SH-SY5Y (cell line): ENCODE measurements around the gene FAM227A.

Experiments
- GATA2 ChIP-seq: IDR thresholded peaks from 2 replicates; pipeline ENCODE4 v1.6.1; 2011; ENCODE audit warnings: mild to moderate bottlenecking, low read depth, low read length
- GATA3 ChIP-seq: IDR thresholded peaks from 2 replicates; pipeline ENCODE4 v1.6.1; 2011; ENCODE audit warnings: low read depth, mild to moderate bottlenecking, low read length, moderate library complexity

FAM227A gene

DNA sequence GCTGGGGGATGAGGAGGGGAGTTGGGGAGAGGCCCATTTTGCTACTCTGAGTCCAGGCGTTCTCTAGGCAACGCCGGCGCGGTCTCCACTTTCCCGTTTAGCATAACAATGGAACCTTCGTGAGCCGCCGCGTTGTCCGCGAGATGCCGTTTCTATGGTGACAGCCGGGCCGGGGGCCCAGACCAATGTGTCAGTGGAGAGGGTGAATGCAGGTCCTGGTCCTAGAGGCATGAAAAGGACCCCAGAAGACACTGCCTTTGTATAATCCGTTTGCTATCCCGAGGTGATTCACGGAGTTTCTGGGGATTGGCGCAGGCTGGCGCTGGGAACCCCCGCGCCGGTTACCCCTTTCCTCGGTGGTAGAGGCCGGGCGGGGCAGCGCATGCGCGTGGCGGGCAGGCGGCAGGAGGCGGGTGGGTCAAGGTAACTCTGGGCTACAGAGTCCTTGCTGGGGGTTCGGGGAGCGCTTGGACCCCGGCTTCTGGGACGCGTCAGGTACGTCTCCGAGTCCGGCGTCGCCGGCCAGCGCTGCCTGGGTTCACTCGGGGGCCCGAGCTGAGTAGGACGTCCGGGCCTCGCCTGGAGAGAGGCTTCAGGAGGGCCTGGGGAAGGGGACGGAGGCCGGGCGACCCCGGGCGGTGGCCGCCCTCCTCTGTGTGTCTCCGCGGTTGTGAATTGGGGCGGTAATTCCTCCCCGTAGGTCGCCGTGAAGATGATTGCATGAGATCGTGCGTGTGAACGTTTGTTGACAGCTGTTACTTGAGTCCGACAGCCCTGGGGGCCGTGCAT lies at the start of gene FAM227A, which contains the start of gene CBY1:
Gene FAM227A (minus strand): TSS at position 137 of the 789 bp plus-strand sequence. CDS start 6,224 bp downstream, outside the sequence.
Gene CBY1 (plus strand): TSS at position 383 of the 789 bp plus-strand sequence. CDS start 11,417 bp downstream, outside the sequence.
- TF ChIP-seq GATA2 (no peak), GATA3 (no peak)

DNA sequence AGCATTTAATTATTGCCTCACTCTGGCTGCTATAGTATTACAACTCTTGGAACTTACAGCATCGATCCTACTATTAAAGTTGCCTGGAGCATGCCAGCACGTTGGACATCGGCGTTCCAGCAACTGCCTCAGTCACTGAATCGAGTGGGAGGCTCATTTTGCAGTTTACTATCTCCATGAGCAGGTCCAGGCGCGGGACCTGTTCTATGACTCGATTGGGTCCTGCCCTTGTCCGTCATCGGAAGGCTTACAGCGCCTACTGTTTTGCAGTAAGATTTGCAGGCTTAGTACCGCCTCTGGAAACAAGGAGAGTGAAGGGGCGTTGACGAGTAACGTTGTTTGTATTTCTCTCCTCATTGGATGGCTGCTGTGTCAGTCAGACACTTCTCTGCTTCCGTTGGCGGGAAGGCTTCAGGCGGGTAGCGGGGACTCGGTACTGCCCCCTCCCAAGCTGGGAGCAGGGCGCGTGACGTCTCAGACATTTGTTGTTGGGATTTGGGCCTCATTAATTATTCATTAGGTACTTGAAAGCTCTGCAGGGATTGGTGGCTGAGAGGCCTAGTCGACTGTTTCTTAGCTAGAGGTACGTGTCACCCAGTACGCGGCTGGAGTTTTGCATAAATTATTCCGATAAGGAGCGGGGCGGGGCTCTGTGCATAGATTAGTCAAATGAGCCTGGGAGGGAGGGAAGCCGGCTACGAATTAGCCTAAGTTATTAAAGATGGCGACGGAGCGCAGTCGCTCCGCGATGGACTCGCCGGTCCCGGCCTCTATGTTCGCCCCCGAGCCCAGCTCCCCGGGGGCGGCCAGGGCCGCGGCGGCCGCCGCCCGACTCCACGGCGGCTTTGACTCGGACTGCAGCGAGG lies 49.3 kb upstream of the FAM227A start, which contains the start of gene GTPBP1:
Gene GTPBP1 (plus strand): TSS at position 710 of the 866 bp plus-strand sequence. CDS start 12 bp downstream, at position 722.
- no peak for TF ChIP-seq GATA3
- TF ChIP-seq GATA2, result no peak

DNA sequence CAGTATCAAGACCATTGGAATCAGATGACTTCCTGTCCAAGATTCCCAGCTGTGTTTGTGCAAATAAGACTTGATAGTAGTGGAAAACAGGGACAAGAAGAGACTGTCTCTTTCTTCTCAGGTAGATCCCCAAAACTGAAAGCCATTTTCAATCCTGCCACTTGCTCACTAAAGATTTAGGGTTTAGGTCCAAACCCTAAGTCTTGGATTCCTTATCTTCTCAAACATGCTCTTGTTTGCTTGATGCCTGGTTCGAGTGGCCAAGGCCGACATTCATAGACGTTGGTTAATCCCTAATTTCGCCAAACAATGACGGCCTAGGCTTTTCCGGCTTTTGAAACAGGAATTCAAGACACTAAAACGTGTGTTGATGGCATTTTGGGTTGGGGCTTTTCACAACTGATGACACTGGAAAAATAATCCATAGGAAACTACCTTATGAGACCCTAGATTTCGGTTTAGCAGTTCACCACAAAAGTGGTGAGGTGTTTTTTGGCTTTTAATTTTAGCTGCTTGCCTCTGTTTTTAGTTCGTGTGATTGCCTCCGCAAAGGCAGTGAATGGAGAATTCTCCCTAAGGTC lies 48.6 kb upstream of the FAM227A start:
- no peak for TF ChIP-seq GATA3
- no peak for TF ChIP-seq GATA2

DNA sequence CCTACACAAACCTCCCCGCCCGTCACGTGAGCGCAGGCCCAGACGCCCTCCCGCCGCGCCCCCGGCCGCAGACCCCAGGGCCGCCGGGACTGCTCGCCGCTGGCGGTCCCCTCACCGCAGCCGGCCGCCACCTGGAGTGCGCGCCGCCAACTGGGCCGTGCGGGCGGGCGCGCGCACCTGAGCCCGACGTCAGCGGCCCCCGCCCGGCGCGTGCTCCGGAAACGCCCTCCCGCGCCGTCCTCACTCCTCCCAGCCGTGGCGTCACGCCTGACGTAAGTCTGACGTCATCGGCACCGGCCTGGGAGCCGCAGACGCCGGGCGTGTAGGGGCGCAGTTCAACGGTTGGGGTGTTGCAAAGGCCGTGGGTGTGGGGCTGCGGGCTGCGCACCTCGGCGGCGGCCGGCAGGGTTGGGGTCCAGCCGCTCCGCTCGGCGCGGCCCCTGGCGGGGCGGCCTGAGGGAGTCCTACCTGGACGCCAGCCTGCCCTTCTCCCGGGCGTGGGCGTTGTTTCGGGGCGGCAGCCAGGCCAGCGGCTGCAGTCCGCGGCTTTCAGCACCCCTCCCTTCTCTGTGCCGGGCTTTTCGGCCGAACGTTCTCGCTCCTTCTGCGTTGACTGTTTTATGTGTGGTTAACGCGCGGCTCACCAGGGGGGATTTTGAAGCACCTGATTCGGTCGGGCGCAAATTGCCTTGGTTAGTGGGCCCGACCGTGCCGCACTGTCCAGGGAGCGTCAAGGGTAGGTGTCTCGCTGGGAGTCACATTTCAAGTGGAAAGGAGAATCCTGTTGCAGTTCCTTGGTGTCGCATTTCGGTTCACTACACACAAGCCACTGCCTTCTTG lies 44.8 kb upstream of the FAM227A start, which contains the start of gene JOSD1:
Gene JOSD1 (minus strand): TSS at position 155 of the 840 bp plus-strand sequence. CDS start 956 bp downstream, outside the sequence.
- TF ChIP-seq GATA2 (no peak), GATA3 (no peak)

DNA sequence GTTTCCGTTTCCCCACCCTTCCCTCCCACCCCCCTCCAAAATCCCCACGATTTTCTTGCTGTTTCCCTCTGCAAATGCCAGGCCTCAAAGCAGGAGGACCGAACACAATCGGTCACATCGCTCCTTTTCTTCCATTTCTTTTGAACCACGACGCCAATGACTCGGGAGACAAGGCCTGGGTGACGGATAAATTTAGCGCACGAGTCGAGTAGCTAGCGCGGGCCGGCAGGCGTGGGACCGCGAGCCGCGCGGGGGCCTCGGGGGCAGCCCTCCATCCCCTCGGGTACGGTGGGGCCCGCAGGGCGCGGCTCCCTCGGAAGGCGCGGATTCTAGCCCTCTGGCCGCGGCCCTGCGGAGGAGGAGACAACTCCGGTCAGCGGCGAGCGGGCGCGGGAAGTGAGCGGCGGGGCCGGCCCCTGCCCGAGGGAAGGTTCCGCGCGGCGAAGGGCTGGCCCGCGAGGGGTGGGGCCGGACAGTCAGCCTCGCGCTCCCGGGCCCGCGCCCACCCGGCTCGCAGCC lies 44.1 kb upstream of the FAM227A start:
- TF ChIP-seq GATA3, result no peak
- no peak for TF ChIP-seq GATA2

DNA sequence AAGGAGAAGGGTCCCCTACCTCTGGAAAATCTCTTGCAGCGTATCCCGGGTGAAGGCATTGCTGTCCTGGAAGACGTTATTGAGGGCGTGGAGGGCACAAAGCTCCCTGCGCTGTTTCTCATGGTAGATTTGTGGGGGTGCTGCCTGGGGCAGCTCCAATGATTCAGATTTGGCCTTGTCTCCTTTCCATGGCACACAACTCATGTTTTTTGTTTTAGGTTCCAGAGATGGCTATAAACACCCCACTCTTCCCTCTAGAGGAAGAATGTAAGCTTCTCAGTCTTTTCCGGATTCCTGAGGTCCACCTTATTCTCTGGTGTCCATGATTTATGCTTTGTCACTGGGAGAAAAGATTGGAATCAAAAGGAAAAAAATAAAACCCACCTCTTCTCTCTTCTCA lies 43.6 kb upstream of the FAM227A start:
- no peak for TF ChIP-seq GATA2
- TF ChIP-seq GATA3, result no peak

DNA sequence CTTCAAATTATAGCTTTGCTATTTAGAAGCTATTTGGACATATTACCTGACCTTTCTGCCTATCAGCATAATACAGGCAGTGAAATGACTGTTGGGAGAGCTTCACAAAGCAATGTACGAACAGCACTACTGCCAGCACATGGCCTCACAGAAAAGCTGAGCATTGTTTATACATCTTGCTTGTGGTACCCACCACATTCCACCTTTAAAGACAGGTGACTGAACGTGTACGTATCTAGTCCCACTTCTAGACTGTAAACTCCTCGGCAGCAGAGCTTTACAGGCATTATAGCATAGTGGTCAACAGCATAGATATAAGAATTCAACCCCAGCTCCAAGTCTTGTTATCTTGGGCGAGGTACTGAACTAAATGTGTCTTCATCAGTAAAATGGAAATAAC lies 43.0 kb upstream of the FAM227A start:
- TF ChIP-seq GATA3 (no peak), GATA2 (no peak)

DNA sequence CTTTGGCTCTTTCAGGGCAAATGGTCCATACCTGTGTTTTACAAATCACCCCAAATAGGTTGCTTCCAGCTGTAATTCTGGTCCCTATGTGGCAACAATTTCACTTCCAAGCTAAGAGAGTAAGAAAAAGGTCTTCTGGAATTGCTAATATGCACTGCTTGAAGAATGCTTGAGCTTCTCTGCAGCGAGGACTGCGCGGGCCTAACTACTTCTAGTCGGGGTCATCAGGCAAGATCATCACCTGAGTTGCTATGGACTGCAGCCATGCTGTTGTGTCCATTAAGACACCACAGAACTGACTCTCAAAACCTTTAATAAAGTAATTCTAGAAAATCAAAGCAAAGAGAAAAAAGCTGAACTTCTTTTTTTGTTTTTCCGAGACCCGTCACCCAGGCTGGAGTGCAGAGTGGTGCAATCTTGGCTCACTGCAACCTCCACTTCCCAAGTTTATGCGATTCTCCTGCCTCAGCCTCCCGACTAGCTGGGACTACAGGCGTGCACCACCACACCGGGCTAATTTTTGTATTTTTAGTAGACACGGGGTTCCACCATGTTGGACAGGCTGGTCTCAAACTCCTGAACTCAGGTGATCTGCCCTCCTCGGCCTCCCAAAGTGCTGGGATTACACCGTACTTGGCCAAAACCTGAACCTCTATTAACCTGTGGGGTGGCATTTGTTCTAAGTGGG lies 42.4 kb upstream of the FAM227A start:
- TF ChIP-seq GATA2, result no peak
- no peak for TF ChIP-seq GATA3

DNA sequence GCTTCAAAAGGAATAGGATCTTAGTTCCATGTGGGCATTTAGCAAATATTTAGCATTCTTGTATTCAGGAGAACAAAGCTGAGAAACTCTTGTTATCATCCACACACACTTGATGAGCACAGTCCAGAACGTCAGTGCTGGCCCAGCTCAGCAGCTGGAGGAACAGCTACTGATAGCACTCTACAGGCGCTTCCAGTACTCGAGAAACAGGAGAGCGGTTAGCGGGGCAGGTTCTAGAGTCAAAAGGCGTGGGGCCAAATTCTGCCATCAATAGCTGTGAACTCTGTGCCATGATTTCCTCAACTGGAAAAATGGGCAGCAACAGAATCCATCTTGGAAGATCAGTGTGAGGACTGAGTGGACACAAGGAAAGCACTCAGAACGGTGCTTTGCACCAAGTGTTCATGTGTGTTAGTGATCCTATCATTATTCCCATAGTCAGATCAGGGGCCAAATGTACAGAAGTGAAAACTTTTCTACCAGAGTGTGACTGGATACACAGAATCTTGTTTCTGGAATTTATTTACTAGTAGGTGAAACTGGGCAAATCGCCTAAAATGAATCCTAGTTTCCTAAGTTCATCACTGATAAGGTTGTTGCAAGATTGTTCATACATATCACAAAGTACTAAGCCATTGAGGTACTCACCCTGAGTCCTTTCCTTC lies 41.4 kb upstream of the FAM227A start:
- no peak for TF ChIP-seq GATA3
- no peak for TF ChIP-seq GATA2

DNA sequence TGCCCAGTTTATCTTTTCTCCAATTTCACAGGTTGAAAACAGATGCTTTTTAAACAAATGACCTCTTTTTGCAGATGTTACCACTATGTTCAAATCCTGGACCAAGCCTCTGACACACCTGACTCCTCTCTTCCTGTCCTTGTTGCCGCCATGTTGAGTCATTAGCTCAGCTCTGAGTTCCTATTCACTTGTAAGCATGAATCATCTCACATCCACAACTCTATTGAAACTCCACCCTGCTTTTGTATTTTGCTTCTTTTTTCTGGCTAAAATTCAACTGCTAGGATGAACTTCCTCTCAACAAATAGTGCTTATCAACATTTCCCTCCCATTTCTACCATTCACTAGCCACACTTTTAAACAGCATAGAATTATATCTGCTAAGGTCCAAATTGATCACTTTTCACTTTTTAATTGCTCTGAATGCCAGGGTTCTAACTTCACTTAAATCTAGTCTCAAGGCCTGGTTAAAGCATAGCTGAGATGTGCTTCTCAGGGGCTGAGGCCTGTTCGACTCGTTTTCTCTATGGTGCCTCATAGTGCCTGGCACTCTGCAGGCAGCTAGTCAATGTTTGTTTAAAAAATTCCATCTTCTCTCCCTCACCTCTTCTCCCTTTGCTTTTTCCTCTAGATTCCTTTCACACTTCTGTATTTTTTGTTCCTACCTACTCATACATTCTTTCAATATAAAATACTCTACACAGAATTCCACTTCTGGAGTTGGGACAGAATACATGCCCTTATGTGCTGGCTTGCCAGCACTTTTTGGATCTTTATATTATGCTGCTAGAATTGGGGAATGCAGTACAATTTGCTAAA lies 40.6 kb upstream of the FAM227A start:
- no peak for TF ChIP-seq GATA2
- no peak for TF ChIP-seq GATA3

DNA sequence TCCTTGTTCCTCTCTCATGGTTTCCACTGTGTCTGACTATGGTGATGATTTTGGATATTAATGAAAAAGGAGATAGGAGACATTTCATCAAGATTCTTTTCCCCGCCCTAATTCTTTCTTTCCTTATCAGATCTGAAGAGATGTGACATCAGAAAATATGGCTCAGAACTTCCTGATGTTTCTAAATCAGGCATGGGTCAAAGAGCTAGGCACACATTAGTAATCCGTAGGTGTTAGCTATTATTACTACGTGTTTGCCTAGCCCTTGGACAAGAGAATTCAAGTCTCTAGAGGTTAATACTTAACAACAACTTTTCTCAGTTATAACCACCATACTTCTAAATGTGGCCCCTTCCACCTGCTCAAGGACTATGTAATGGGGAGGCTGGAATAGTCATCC lies 38.7 kb upstream of the FAM227A start:
- TF ChIP-seq GATA2 (no peak), GATA3 (no peak)

DNA sequence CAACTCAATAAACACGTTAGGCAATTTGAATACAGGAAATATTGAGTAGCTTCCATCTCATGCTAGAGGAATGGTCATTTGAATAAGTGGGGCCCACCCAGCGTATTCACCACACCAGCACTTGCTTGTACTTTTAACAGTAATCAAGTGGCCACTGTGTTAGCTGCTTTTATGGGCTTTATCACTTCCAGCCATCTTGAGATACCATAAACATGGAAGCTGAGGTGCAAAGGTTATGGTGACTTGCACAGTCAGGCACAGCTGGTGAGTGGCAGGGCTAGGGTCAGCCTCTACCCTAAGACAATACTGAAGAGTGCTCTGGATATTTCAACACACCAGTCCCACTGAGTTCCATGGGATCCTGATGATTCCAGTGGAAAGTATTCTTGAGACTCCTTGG lies 37.9 kb upstream of the FAM227A start:
- TF ChIP-seq GATA3, result no peak
- no peak for TF ChIP-seq GATA2
